B cell (primary cell): ENCODE measurements around the gene ARHGAP4. TPM values are rescaled to one million over a fixed set of nuclear protein-coding genes. Genes with fewer than 3 reads are reported as not detected.

ENCODE experiments used
- ATAC-seq: fragments of 200-7000 bp; cut with Tn5 transposase; one replicate; pipeline ENCODE4 v1.10.0; 2021; ENCODE audit warnings: low read depth, mild to moderate bottlenecking, moderate number of reproducible peaks, moderate library complexity
- CTCF ChIA-PET: fragments of 350-600 bp; sonication (Branson Sonifier 250); formaldehyde crosslinking; loops from one replicate; lab custom pipeline; 2021; ENCODE audit warnings: antibody characterized with exemption, inconsistent platforms; lab: Charles Lee
- POLR2A ChIA-PET: fragments of 350-600 bp; sonication (Branson Sonifier 250); formaldehyde crosslinking; loops from one replicate; lab custom pipeline; 2021; ENCODE audit warnings: antibody characterized with exemption; lab: Charles Lee
- DNase-seq: peaks from one replicate; pipeline ENCODE4 v3.0.0; 2013
- H2AFZ ChIP-seq: 2 replicates; pipeline ENCODE4 v1.6.1; 2012; ENCODE audit warnings: mild to moderate bottlenecking, low read depth, low read length; ENCODE audit not compliant: insufficient read depth, poor library complexity, severe bottlenecking
- H3K27ac ChIP-seq, 2 donors: 1 replicate in 1 of 2; 2 replicates in 1 of 2; pipeline ENCODE4 v1.5.1; 2012 to 2013; ENCODE audit warnings: low read length in 2 of 2, mild to moderate bottlenecking in 2 of 2, moderate library complexity in 1 of 2
- H3K27me3 ChIP-seq, 4 experiments: fragments of 200-600 bp in 1 of 4; sonication (generic) in 1 of 4; replicated peaks in 1 of 4; 1 replicate in 2 of 4; 2 replicates in 2 of 4; pipeline versions ENCODE4 v1.6.1 to v1.7.0; 2013 to 2016; ENCODE audit warnings: low read length in 3 of 4, mild to moderate bottlenecking in 2 of 4, mixed read lengths in 1 of 4, moderate library complexity in 1 of 4; ENCODE audit not compliant: insufficient read depth in 4 of 4, control insufficient read depth in 3 of 4; ENCODE audit errors: control extremely low read depth in 1 of 4
- H3K36me3 ChIP-seq, 2 experiments: replicated peaks in 1 of 2; 1 replicate in 1 of 2; 2 replicates in 1 of 2; pipeline versions ENCODE4 v1.6.1 to v1.7.1; 2013; ENCODE audit warnings: low read length in 1 of 2; ENCODE audit not compliant: insufficient read depth in 2 of 2, control insufficient read depth in 1 of 2; ENCODE audit errors: control extremely low read depth in 1 of 2, extremely low read depth in 1 of 2
- H3K4me1 ChIP-seq, 2 donors: fragments of 200-600 bp in 1 of 2; sonication (generic) in 1 of 2; 1 replicate in 1 of 2; 2 replicates in 1 of 2; pipeline versions ENCODE4 v1.5.1 to v1.6.1; 2013 to 2017; ENCODE audit warnings: low read length in 2 of 2; ENCODE audit not compliant: control insufficient read depth in 2 of 2, insufficient read depth in 2 of 2
- H3K4me2 ChIP-seq: replicated peaks from 2 replicates; pipeline ENCODE3; 2012; ENCODE audit warnings: mild to moderate bottlenecking, low read depth, low read length; ENCODE audit not compliant: poor library complexity, severe bottlenecking
- H3K4me3 ChIP-seq, 5 experiments: fragments of 200-600 bp in 1 of 5; sonication (generic) in 1 of 5; 1 replicate in 3 of 5; 2 replicates in 2 of 5; pipeline versions ENCODE4 v1.5.1 to v1.7.0; 2011 to 2016; ENCODE audit warnings: low read length in 4 of 5, mild to moderate bottlenecking in 4 of 5, low read depth in 2 of 5, control low read depth in 1 of 5, moderate library complexity in 1 of 5; ENCODE audit not compliant: insufficient read depth in 1 of 5; ENCODE audit errors: control extremely low read depth in 1 of 5, extremely low read depth in 1 of 5
- H3K79me2 ChIP-seq: fragments of 200-600 bp; sonication (generic); one replicate; pipeline ENCODE4 v1.6.0; 2016; ENCODE audit warnings: low read length; ENCODE audit not compliant: control insufficient read depth, insufficient read depth
- H3K9ac ChIP-seq: fragments of 200-600 bp; sonication (generic); 2 replicates; pipeline ENCODE4 v1.6.1; 2017; ENCODE audit warnings: mild to moderate bottlenecking, low read length, moderate library complexity
- H3K9me3 ChIP-seq, 3 donors: one replicate each; pipeline versions ENCODE4 v1.6.1 to v1.7.1; 2013; ENCODE audit warnings: low read length in 2 of 3; ENCODE audit not compliant: control insufficient read depth in 2 of 3, insufficient read depth in 1 of 3; ENCODE audit errors: control extremely low read depth in 1 of 3
- H4K20me1 ChIP-seq: 2 replicates; pipeline ENCODE4 v1.6.0; 2012; ENCODE audit warnings: mild to moderate bottlenecking, low read length; ENCODE audit not compliant: insufficient read depth, control insufficient read depth, poor library complexity, severe bottlenecking
- H3K27ac Mint-ChIP-seq: one replicate; pipeline ENCODE4 v1.8.0; 2021; ENCODE audit warnings: mixed read lengths
- H3K27me3 Mint-ChIP-seq: one replicate; pipeline ENCODE4 v1.8.0; 2021; ENCODE audit warnings: mixed read lengths
- H3K4me1 Mint-ChIP-seq: one replicate; pipeline ENCODE4 v1.8.0; 2021; ENCODE audit warnings: mixed read lengths
- H3K4me3 Mint-ChIP-seq: one replicate; pipeline ENCODE4 v1.8.0; 2021; ENCODE audit warnings: mixed read lengths
- H3K9me3 Mint-ChIP-seq: one replicate; pipeline ENCODE4 v1.8.0; 2022; ENCODE audit warnings: mixed read lengths; ENCODE audit not compliant: insufficient read depth
- CTCF ChIP-seq: fragments of 200-600 bp; IDR thresholded peaks from one replicate; pipeline ENCODE4 v1.8.0; 2022; ENCODE audit warnings: antibody characterized with exemption, mild to moderate bottlenecking
- EZH2 ChIP-seq: IDR thresholded peaks from 2 replicates; pipeline ENCODE4 v1.6.1; 2012; ENCODE audit warnings: borderline replicate concordance, low read depth, mild to moderate bottlenecking, moderate library complexity, low read length; ENCODE audit not compliant: insufficient read depth, poor library complexity, severe bottlenecking
- WGBS: methylation state at CpG from one replicate; pipeline ENCODE4 v1.1.5; 2013; ENCODE audit warnings: missing lambda C conversion rate; ENCODE audit not compliant: insufficient coverage; 5-methylcytosine and 5-hydroxymethylcytosine counted together
- intact Hi-C: fragments of 100-400 bp; cut with micrococcal nuclease; formaldehyde crosslinking; loops from one replicate; pipeline ENCODE4 v1.10.0; 2022
- polyA plus RNA-seq: library from polyadenylated mRNA; depleted of rRNA; stranded (reverse); fragments of >200 nt; gene quantifications from 2 replicates; pipeline ENCODE4 v1.2.3, GENCODE V29; 2012
- total RNA-seq, 2 donors: library from RNA; stranded (reverse); fragments of 120-200 nt in 1 of 2; gene quantifications; 1 replicate in 1 of 2; 2 replicates in 1 of 2; pipeline versions ENCODE4 v1.2.3 to v1.2.4, GENCODE V29; 2013 to 2022

Gene ARHGAP4
- total and polyA plus RNA-seq, 2 donors (not counting 1 experiment from before 2014, with no cell fraction given), result 242 to 711 TPM

GRCh38 chrX:153861151-153861550 lies 64.9 kb downstream of the ARHGAP4 start:
- Histone ChIP-seq H3K4me3 (no peak overlapping the region), H3K79me2 (no peaks in the 10 kb centered on the region), H3K36me3 (no peaks in the 10 kb centered on the region), H3K9ac (no peak overlapping the region), H3K9me3 (no peaks in the 10 kb centered on the region), H2AFZ (no peak overlapping the region), H3K4me1 (no peaks in the 10 kb centered on the region), H3K27ac (no peak overlapping the region), H4K20me1 (no peaks in the 10 kb centered on the region), H3K4me2 (no peak overlapping the region), H3K27me3 (no peaks in the 10 kb centered on the region)
- POLR2A ChIA-PET, result no interaction called here
- Mint-ChIP-seq H3K4me3 (no peak overlapping the region), H3K27ac (no peak overlapping the region), H3K27me3 (no peaks in the 10 kb centered on the region), H3K9me3 (no peaks in the 10 kb centered on the region), H3K4me1 (no peaks in the 10 kb centered on the region)
- CTCF ChIA-PET, result no interaction called here
- no peak for DNase-seq
- peak; percentile 28 for ATAC-seq
- intact Hi-C loops, result no loop called here
- TF ChIP-seq CTCF (no peak), EZH2 (no peak)
- WGBS, result 92% methylated on average over 2 of the region's 10 CpGs

Other genes starting within 250 kb of the ARHGAP4 start
- gene SLC6A8, start 238.3 kb downstream of the ARHGAP4 start, total RNA-seq, result 1.8 and 2.9 TPM in 2 replicates
- 0.49 and 1.3 TPM in 2 replicates for gene SLC6A8, start 238.3 kb downstream of the ARHGAP4 start, polyA plus RNA-seq
- 112 and 117 TPM in 2 replicates for gene BCAP31, start 201.9 kb downstream of the ARHGAP4 start, total RNA-seq
- gene BCAP31, start 201.9 kb downstream of the ARHGAP4 start, polyA plus RNA-seq, result 59.5 and 78.0 TPM in 2 replicates
- gene ABCD1, start 201.4 kb downstream of the ARHGAP4 start, total RNA-seq, result 9.7 and 10.9 TPM in 2 replicates
- gene ABCD1, start 201.4 kb downstream of the ARHGAP4 start, polyA plus RNA-seq, result 12.2 and 14.5 TPM in 2 replicates
- gene PLXNB3, start 162.0 kb downstream of the ARHGAP4 start, total RNA-seq, result not detected in 2 replicates
- gene PLXNB3, start 162.0 kb downstream of the ARHGAP4 start, polyA plus RNA-seq, result 0.25 and 0.35 TPM in 2 replicates
- not detected in 2 replicates for gene SRPK3, start 145.2 kb downstream of the ARHGAP4 start, total RNA-seq
- not detected in 2 replicates for gene SRPK3, start 145.2 kb downstream of the ARHGAP4 start, polyA plus RNA-seq
- gene IDH3G, start 131.9 kb downstream of the ARHGAP4 start, total RNA-seq, result 58.5 and 62.8 TPM in 2 replicates
- gene IDH3G, start 131.9 kb downstream of the ARHGAP4 start, polyA plus RNA-seq, result 103 and 122 TPM in 2 replicates
- 119 and 134 TPM in 2 replicates for gene SSR4, start 131.6 kb downstream of the ARHGAP4 start, total RNA-seq
- 169 and 297 TPM in 2 replicates for gene SSR4, start 131.6 kb downstream of the ARHGAP4 start, polyA plus RNA-seq
- not detected in 2 replicates for gene PDZD4, start 95.7 kb downstream of the ARHGAP4 start, total RNA-seq
- 0.36 and 1.1 TPM in 2 replicates for gene PDZD4, start 95.7 kb downstream of the ARHGAP4 start, polyA plus RNA-seq
- gene L1CAM, start 40.1 kb downstream of the ARHGAP4 start, total RNA-seq, result 19.9 and 22.2 TPM in 2 replicates
- gene L1CAM, start 40.1 kb downstream of the ARHGAP4 start, polyA plus RNA-seq, result 8.9 and 9.4 TPM in 2 replicates
- gene AVPR2, start 21.6 kb downstream of the ARHGAP4 start, total RNA-seq, result 0.53 TPM in 1 of 2 replicates, not detected in the other
- gene AVPR2, start 21.6 kb downstream of the ARHGAP4 start, polyA plus RNA-seq, result 0.12 TPM in 1 of 2 replicates, not detected in the other
- 78.3 and 87.3 TPM in 2 replicates for gene NAA10, start 8.8 kb upstream of the ARHGAP4 start, total RNA-seq
- gene NAA10, start 8.8 kb upstream of the ARHGAP4 start, polyA plus RNA-seq, result 90.5 and 102 TPM in 2 replicates
- gene RENBP, start 18.4 kb upstream of the ARHGAP4 start, total RNA-seq, result 39.2 and 39.7 TPM in 2 replicates
- gene RENBP, start 18.4 kb upstream of the ARHGAP4 start, polyA plus RNA-seq, result 28.0 and 30.6 TPM in 2 replicates
- gene HCFC1, start 45.6 kb upstream of the ARHGAP4 start, total RNA-seq, result 57.7 and 59.4 TPM in 2 replicates
- 32.1 and 37.7 TPM in 2 replicates for gene HCFC1, start 45.6 kb upstream of the ARHGAP4 start, polyA plus RNA-seq
- 3.8 and 5.5 TPM in 2 replicates for gene TMEM187, start 46.5 kb upstream of the ARHGAP4 start, total RNA-seq
- 3.2 and 6.4 TPM in 2 replicates for gene TMEM187, start 46.5 kb upstream of the ARHGAP4 start, polyA plus RNA-seq
- gene IRAK1, start 93.6 kb upstream of the ARHGAP4 start, total RNA-seq, result 112 and 121 TPM in 2 replicates
- 96.9 and 118 TPM in 2 replicates for gene IRAK1, start 93.6 kb upstream of the ARHGAP4 start, polyA plus RNA-seq
- 113 and 122 TPM in 2 replicates for gene MECP2, start 171.5 kb upstream of the ARHGAP4 start, total RNA-seq
- gene MECP2, start 171.5 kb upstream of the ARHGAP4 start, polyA plus RNA-seq, result 20.0 and 26.5 TPM in 2 replicates
- not detected in 2 replicates for gene OPN1LW, start 218.0 kb upstream of the ARHGAP4 start, total RNA-seq
- not detected in 2 replicates for gene OPN1LW, start 218.0 kb upstream of the ARHGAP4 start, polyA plus RNA-seq